ENCODE data around the gene FBRSL1. TPM values are rescaled to one million over a fixed set of nuclear protein-coding genes. Genes with fewer than 3 reads are reported as not detected.

The FBRSL1 gene
- total and polyA plus RNA-seq, 9 of the 15 experiments (the other 6 are each of a cell fraction or from before 2014, with no cell fraction given), result 0.24 to 129 (median 7.3) TPM

DNA sequence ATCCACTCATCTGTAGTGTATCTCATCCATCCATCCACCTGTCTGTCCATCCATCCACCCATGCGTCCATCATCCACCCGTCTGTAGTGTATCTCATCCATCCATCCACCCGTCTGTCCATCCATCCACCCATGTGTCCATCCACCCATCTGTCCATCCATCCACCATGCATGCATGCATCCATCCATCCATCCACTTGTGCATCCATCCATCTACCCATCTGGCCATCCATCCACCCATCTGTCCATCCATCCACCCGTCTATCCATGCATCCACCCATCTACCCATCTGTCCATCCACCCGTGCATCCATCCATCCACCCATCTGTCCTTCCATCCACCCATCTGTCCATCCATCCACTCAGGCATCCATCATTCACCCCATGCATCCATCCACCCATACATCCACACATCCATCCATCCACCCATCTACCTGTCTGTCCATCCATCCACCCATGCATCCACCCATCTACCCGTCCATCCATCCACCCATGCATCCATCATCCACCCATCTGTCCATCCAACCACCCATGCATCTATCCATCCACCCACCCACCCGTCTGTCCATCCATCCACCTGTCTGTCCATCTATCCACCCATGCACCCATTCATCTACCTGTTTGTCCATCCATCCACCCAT, 28.5 kb downstream of the FBRSL1 start (continued):
- TF ChIP-seq, protein P1, sequence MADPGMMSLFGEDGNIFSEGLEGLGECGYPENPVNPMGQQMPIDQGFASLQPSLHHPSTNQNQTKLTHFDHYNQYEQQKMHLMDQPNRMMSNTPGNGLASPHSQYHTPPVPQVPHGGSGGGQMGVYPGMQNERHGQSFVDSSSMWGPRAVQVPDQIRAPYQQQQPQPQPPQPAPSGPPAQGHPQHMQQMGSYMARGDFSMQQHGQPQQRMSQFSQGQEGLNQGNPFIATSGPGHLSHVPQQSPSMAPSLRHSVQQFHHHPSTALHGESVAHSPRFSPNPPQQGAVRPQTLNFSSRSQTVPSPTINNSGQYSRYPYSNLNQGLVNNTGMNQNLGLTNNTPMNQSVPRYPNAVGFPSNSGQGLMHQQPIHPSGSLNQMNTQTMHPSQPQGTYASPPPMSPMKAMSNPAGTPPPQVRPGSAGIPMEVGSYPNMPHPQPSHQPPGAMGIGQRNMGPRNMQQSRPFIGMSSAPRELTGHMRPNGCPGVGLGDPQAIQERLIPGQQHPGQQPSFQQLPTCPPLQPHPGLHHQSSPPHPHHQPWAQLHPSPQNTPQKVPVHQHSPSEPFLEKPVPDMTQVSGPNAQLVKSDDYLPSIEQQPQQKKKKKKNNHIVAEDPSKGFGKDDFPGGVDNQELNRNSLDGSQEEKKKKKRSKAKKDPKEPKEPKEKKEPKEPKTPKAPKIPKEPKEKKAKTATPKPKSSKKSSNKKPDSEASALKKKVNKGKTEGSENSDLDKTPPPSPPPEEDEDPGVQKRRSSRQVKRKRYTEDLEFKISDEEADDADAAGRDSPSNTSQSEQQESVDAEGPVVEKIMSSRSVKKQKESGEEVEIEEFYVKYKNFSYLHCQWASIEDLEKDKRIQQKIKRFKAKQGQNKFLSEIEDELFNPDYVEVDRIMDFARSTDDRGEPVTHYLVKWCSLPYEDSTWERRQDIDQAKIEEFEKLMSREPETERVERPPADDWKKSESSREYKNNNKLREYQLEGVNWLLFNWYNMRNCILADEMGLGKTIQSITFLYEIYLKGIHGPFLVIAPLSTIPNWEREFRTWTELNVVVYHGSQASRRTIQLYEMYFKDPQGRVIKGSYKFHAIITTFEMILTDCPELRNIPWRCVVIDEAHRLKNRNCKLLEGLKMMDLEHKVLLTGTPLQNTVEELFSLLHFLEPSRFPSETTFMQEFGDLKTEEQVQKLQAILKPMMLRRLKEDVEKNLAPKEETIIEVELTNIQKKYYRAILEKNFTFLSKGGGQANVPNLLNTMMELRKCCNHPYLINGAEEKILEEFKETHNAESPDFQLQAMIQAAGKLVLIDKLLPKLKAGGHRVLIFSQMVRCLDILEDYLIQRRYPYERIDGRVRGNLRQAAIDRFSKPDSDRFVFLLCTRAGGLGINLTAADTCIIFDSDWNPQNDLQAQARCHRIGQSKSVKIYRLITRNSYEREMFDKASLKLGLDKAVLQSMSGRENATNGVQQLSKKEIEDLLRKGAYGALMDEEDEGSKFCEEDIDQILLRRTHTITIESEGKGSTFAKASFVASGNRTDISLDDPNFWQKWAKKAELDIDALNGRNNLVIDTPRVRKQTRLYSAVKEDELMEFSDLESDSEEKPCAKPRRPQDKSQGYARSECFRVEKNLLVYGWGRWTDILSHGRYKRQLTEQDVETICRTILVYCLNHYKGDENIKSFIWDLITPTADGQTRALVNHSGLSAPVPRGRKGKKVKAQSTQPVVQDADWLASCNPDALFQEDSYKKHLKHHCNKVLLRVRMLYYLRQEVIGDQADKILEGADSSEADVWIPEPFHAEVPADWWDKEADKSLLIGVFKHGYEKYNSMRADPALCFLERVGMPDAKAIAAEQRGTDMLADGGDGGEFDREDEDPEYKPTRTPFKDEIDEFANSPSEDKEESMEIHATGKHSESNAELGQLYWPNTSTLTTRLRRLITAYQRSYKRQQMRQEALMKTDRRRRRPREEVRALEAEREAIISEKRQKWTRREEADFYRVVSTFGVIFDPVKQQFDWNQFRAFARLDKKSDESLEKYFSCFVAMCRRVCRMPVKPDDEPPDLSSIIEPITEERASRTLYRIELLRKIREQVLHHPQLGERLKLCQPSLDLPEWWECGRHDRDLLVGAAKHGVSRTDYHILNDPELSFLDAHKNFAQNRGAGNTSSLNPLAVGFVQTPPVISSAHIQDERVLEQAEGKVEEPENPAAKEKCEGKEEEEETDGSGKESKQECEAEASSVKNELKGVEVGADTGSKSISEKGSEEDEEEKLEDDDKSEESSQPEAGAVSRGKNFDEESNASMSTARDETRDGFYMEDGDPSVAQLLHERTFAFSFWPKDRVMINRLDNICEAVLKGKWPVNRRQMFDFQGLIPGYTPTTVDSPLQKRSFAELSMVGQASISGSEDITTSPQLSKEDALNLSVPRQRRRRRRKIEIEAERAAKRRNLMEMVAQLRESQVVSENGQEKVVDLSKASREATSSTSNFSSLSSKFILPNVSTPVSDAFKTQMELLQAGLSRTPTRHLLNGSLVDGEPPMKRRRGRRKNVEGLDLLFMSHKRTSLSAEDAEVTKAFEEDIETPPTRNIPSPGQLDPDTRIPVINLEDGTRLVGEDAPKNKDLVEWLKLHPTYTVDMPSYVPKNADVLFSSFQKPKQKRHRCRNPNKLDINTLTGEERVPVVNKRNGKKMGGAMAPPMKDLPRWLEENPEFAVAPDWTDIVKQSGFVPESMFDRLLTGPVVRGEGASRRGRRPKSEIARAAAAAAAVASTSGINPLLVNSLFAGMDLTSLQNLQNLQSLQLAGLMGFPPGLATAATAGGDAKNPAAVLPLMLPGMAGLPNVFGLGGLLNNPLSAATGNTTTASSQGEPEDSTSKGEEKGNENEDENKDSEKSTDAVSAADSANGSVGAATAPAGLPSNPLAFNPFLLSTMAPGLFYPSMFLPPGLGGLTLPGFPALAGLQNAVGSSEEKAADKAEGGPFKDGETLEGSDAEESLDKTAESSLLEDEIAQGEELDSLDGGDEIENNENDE (IDR thresholded peaks at IDR 0.05; ENCODE audit: low read depth, low read length), result no peak
- TF ChIP-seq ZNF717 (CRISPR knock-in tag; IDR thresholded peaks at IDR 0.05) (no peak), ESRRB (CRISPR knock-in tag; IDR thresholded peaks at IDR 0.05; ENCODE audit: borderline replicate concordance) (no peak), ZNF707 (CRISPR knock-in tag; conservative IDR thresholded peaks at IDR 0.05) (no peak), SAFB (IDR thresholded peaks at IDR 0.05; ENCODE audit: borderline replicate concordance, low read depth, low read length) (no peak), ZNF696 (CRISPR knock-in tag; conservative IDR thresholded peaks at IDR 0.05) (no peak), HCFC1 (IDR thresholded peaks at IDR 0.05; ENCODE audit: low read depth, low read length) (no peak)
